Gastrocnemius medialis (tissue), 4 donors: ENCODE results near the gene TP53AIP1. TPM values are rescaled to one million over a fixed set of nuclear protein-coding genes. Genes with fewer than 3 reads are reported as not detected.
A peak's percentile ranks its signal among the peaks of the same experiment; 100 is the strongest.

ENCODE experiments used
- ATAC-seq, 2 donors: fragments of 150-250 bp; one replicate each; pipeline ENCODE4 v1.9.1; 2016
- DNase-seq, 2 donors: peaks; one replicate each; pipeline ENCODE4 v3.0.0-alpha.2; 2019
- H3K27ac ChIP-seq, 4 donors: fragments of 200-600 bp; sonication (generic); 1 replicate in 1 of 4; 2 replicates in 3 of 4; pipeline ENCODE4 v1.5.1; 2016 to 2018; ENCODE audit warnings: mild to moderate bottlenecking in 2 of 4, moderate library complexity in 1 of 4
- H3K27me3 ChIP-seq, 3 donors: fragments of 200-600 bp; sonication (generic) in 2 of 3; 1 replicate in 1 of 3; 2 replicates in 2 of 3; pipeline versions ENCODE4 v1.5.1 to v1.6.0; 2016 to 2019; ENCODE audit warnings: mild to moderate bottlenecking in 1 of 3, moderate library complexity in 1 of 3
- H3K36me3 ChIP-seq, 2 donors: fragments of 200-600 bp; sonication (generic) in 1 of 2; one replicate each; pipeline ENCODE4 v1.5.1; 2017 to 2018
- H3K4me1 ChIP-seq, 2 donors: fragments of 200-600 bp; sonication (generic) in 1 of 2; one replicate each; pipeline ENCODE4 v1.5.1; 2016 to 2017; ENCODE audit warnings: mild to moderate bottlenecking in 2 of 2
- H3K4me3 ChIP-seq, 4 donors: fragments of 200-600 bp; sonication (generic) in 3 of 4; 1 replicate in 1 of 4; 2 replicates in 3 of 4; pipeline ENCODE4 v1.5.1; 2016 to 2019; ENCODE audit warnings: mild to moderate bottlenecking in 2 of 4
- H3K9me3 ChIP-seq, 3 donors: fragments of 200-600 bp; sonication (generic) in 2 of 3; 1 replicate in 1 of 3; 2 replicates in 2 of 3; pipeline ENCODE4 v1.5.1; 2016 to 2019
- POLR2A ChIP-seq, 2 donors: fragments of 450-650 bp; IDR thresholded peaks; one replicate each; pipeline ENCODE4 v1.6.1; 2017; ENCODE audit warnings: antibody characterized with exemption in 2 of 2, mild to moderate bottlenecking in 2 of 2, moderate library complexity in 2 of 2
- in situ Hi-C, 4 donors: fragments of 200-750 bp; cut with MboI; loops; one replicate each; pipeline versions ENCODE4 v1.15.0 to v1.8.0; 2017; ENCODE audit warnings: low sequenced_read_pairs in 4 of 4
- intact Hi-C: fragments of 100-400 bp; cut with DNase I; formaldehyde crosslinking; loops from one replicate; pipeline ENCODE4 v1.15.1; 2023; ENCODE audit warnings: low total_unique reads
- total RNA-seq, 4 donors: library from RNA; depleted of rRNA; stranded (reverse); fragments of >200 nt; gene quantifications; one replicate each; pipeline versions ENCODE4 v1.1.0 to v1.2.3, GENCODE V29; 2016
- TF ChIP-seq, protein P1 (sequence below), 5 experiments: fragments of 450-650 bp in 3 of 5; fragments of 200-600 bp in 2 of 5; sonication (generic) in 2 of 5; IDR thresholded peaks in 4 of 5; conservative IDR thresholded peaks in 1 of 5; 1 replicate in 4 of 5; 2 replicates in 1 of 5; pipeline ENCODE4 v1.5.1; 2016 to 2019; ENCODE audit warnings: antibody characterized with exemption in 5 of 5, mild to moderate bottlenecking in 3 of 5, moderate library complexity in 3 of 5

The TP53AIP1 gene
- total RNA-seq, 4 donors from 2014 or later = not detected

DNA sequence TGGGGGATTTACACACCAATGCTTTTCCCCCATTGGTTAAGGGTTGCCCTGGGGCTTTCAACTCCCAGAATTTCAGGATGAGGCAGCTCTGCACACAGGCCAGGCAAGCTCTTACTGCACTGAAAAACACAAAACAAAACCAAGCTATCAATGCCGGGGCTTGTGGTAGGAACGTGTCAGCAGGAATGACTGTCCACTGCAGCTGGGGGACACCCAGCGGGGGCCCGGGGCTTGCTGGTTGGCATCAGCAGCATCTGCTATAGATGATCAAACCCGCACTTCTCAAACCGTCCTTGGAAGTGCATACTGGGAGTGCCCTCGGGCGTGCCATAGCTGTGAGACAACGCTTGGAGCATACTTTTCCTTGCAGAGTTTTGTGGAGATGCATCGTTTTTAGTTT, 7.7 kb downstream of the TP53AIP1 start:
- H3K4me1 ChIP-seq = no peaks in the 10 kb centered on the region
- H3K27me3 ChIP-seq = peaks cover 0 to 6% (median 0%) of the 10 kb centered on the region in 3 donors
- no peaks in the 10 kb centered on the region for H3K36me3 ChIP-seq
- DNase-seq = no peak
- no peak overlapping the region for H3K4me3 ChIP-seq
- H3K27ac ChIP-seq = no peak overlapping the region
- TF ChIP-seq, protein P1, sequence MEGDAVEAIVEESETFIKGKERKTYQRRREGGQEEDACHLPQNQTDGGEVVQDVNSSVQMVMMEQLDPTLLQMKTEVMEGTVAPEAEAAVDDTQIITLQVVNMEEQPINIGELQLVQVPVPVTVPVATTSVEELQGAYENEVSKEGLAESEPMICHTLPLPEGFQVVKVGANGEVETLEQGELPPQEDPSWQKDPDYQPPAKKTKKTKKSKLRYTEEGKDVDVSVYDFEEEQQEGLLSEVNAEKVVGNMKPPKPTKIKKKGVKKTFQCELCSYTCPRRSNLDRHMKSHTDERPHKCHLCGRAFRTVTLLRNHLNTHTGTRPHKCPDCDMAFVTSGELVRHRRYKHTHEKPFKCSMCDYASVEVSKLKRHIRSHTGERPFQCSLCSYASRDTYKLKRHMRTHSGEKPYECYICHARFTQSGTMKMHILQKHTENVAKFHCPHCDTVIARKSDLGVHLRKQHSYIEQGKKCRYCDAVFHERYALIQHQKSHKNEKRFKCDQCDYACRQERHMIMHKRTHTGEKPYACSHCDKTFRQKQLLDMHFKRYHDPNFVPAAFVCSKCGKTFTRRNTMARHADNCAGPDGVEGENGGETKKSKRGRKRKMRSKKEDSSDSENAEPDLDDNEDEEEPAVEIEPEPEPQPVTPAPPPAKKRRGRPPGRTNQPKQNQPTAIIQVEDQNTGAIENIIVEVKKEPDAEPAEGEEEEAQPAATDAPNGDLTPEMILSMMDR (IDR thresholded peaks at IDR 0.05 in 4 of 5, conservative IDR thresholded peaks at IDR 0.05 in 1 of 5) = no peak
- no peak for TF ChIP-seq POLR2A (IDR thresholded peaks at IDR 0.05)
- ATAC-seq = no peak
- H3K9me3 ChIP-seq = no peaks in the 10 kb centered on the region
- in situ Hi-C loops = no loop called here
- intact Hi-C loops = no loop called here

DNA sequence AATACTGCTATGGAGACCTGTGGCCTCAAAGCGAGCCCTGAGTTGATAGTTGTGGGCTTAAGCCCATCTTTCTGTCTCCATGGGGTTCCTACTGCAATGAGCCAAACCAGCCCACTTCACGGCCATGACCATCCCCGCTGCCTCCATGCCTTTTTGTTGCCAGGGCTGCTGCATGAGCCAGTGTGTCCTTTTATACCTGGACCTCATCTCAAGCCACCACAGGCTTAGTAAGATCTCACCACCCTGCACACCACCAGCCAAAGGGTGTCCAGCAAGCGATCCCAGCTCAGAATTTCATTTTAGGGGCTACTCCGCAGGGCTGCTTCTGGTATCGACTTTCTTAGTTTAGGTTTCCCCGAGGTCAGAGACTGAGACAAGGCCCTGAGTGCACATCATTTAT, 8.3 kb downstream of the TP53AIP1 start:
- DNase-seq = no peak
- no peak overlapping the region for H3K4me3 ChIP-seq
- in situ Hi-C loops (no loop called here), intact Hi-C loops (no loop called here)
- no peak for TF ChIP-seq POLR2A (IDR thresholded peaks at IDR 0.05)
- TF ChIP-seq, protein P1 (IDR thresholded peaks at IDR 0.05 in 4 of 5, conservative IDR thresholded peaks at IDR 0.05 in 1 of 5) = no peak
- no peaks in the 10 kb centered on the region for H3K9me3 ChIP-seq
- no peaks in the 10 kb centered on the region for H3K36me3 ChIP-seq
- ATAC-seq = no peak
- no peak overlapping the region for H3K27ac ChIP-seq
- H3K4me1 ChIP-seq = no peaks in the 10 kb centered on the region
- peaks cover 0 to 3% (median 0%) of the 10 kb centered on the region in 3 donors for H3K27me3 ChIP-seq

DNA sequence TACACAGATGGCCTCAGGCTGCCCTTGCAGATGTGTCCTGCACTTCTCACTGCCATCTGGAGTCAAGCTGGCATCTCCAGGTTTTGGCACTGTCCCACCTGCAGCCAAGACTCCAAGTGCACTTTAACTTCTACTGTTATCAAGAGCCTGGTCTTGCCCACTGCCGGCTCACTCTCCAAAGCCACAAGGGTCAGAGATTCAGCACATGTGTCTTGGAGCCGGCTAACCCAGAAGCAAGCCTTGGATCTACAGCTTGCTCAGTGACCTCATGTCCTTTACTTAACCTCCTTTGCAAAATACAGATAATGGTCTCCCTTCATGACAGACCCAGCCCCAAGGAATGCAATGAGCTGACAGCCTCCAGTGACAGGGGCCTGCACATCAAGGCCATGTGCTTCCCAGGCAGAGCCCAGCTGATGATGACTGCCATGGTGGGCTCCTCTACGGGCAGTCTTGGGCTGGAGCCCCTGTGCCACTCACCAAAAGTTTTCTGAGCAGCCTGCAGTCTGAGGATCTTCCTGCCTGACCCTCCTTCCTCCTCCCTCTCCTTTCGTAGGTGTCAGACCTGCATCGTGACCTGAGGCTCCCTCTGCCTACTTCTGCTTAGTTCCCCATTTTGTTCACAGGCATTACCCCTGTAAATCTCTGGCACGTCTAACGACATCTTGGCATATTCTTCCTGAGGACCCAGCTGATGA, 9.0 kb downstream of the TP53AIP1 start:
- H3K27me3 ChIP-seq = no peaks in the 10 kb centered on the region
- in situ Hi-C loops (no loop called here), intact Hi-C loops (no loop called here)
- no peak for TF ChIP-seq POLR2A (IDR thresholded peaks at IDR 0.05)
- TF ChIP-seq, protein P1 (IDR thresholded peaks at IDR 0.05 in 4 of 5, conservative IDR thresholded peaks at IDR 0.05 in 1 of 5) = no peak
- ATAC-seq (no peak), DNase-seq (no peak)
- H3K4me3 ChIP-seq = no peak overlapping the region
- H3K4me1 ChIP-seq = no peaks in the 10 kb centered on the region
- no peak overlapping the region for H3K27ac ChIP-seq
- H3K36me3 ChIP-seq = no peaks in the 10 kb centered on the region
- no peaks in the 10 kb centered on the region for H3K9me3 ChIP-seq

DNA sequence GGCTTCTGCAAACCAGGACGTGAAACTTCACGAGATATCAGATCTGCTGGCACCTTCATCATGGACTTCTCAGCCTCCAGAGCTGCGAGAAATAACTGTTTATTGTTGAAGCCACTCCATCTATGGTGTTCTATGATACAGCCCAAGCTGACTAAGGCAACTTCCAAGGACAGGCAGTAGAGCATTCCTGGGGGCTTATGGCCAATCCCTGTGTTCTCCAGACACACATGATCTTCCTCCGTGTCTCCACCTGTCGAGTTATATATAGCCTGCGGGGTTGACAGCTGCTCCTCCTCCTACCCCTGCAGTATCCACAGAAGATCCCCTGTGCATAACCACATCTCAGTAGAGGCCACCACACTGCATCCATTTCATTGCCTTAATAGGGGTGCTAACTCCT, 11.0 kb downstream of the TP53AIP1 start:
- H3K9me3 ChIP-seq = no peaks in the 10 kb centered on the region
- peak in 1 of 2 donors; percentile 35 for DNase-seq
- TF ChIP-seq, protein P1 (IDR thresholded peaks at IDR 0.05 in 4 of 5, conservative IDR thresholded peaks at IDR 0.05 in 1 of 5) = no peak
- no peak for TF ChIP-seq POLR2A (IDR thresholded peaks at IDR 0.05)
- no peaks in the 10 kb centered on the region for H3K4me1 ChIP-seq
- no peak overlapping the region for H3K27ac ChIP-seq
- peak; percentile 39 to 92 for ATAC-seq
- no peak overlapping the region for H3K4me3 ChIP-seq
- intact Hi-C loops = no loop called here
- no peaks in the 10 kb centered on the region for H3K36me3 ChIP-seq
- H3K27me3 ChIP-seq = no peaks in the 10 kb centered on the region
- in situ Hi-C loops = no loop called here

DNA sequence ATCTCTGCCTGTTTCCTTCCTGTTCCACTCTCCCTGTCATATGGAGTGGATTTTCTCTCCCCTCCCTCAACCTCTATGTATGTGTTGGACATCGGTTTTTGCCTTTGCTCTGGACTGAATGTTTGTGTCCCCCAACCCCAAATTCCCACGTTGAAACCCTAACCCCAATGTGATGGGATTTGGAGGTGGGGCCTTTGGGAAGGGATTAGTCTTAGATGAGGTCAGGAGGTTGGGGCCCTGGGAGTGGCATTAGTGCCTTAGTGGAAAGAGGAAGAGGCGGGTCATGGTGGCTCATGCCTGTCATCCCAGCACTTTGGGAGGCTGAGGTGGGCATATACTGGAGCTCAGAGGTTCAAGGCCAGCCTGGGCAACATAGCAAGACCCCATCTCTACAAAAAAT, 11.6 kb downstream of the TP53AIP1 start:
- no peak for ATAC-seq
- Histone ChIP-seq H3K27me3 (no peaks in the 10 kb centered on the region), H3K27ac (no peak overlapping the region), H3K4me1 (no peaks in the 10 kb centered on the region), H3K36me3 (no peaks in the 10 kb centered on the region), H3K9me3 (no peaks in the 10 kb centered on the region), H3K4me3 (no peak overlapping the region)
- in situ Hi-C loops = no loop called here
- no peak for DNase-seq
- intact Hi-C loops = no loop called here
- TF ChIP-seq POLR2A (IDR thresholded peaks at IDR 0.05) = no peak
- TF ChIP-seq, protein P1 (IDR thresholded peaks at IDR 0.05 in 4 of 5, conservative IDR thresholded peaks at IDR 0.05 in 1 of 5) = no peak
